HG03066 (cell line): ENCODE results near the gene R3HDM2.
A peak's percentile ranks its signal among the peaks of the same experiment; 100 is the strongest.

ENCODE experiments used
- ATAC-seq: cut with Tn5 transposase; IDR thresholded peaks from one replicate; pipeline ENCODE4 v1.9.1; 2021; ENCODE audit warnings: low read depth; ENCODE audit not compliant: unreplicated experiment

Gene R3HDM2

DNA sequence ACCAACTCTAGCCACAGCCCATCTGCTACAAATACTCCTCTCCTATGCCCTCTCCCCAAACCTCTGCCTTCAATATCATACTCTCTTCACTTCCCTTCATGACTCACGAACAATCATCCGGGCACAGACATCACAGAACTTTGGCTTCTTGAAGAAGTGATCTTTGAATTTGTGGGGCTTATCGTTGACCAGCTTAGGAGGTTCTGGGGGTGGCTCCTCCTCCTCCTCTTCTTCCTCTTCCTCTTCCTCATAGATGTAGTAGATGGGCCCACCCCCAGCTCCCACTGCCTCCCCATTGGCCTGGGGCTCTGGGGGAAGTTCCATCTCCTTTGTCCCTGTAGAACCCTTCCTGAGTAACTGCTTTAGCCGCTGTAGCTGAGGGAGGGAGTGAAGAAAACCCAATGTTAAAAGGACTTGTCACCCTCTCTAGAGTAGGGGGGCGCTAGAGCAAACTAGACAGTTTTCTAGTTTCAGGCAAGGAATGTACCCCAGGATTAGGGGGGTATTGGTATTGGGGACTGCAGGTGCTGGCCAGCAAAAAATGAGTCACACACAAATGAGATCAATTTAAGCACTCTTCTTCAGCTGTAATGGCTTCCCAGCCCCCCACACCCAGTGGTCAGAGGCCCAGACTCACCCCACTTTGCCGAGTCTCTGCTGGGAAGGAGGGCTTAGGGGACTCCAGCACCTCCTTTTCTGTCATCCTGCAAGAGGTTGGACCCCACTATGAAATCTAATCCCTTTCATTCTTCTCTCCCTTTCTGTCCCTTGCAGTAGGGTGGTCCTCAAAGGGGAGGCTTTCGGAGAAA, 181.7 kb downstream of the R3HDM2 start:
- ATAC-seq = no peak

DNA sequence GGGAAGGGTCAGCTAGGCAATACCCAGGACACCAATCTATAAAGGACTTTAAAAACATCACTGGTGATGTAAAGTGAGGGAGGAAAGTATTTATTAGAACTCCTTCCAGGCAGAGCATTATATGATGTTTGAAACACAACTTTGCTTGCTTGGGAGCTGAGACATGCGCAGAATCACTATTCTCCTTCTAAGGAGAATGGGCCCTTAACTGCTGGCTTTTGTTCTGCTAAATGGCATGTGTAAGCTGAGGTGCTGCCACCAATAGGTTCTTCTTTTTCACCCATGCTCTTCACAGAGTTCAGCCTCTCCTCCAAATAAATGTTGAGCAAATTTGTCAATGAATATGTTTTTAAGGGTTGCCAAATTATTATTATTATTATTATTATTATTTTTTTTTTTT, 183.8 kb downstream of the R3HDM2 start:
- no peak for ATAC-seq

DNA sequence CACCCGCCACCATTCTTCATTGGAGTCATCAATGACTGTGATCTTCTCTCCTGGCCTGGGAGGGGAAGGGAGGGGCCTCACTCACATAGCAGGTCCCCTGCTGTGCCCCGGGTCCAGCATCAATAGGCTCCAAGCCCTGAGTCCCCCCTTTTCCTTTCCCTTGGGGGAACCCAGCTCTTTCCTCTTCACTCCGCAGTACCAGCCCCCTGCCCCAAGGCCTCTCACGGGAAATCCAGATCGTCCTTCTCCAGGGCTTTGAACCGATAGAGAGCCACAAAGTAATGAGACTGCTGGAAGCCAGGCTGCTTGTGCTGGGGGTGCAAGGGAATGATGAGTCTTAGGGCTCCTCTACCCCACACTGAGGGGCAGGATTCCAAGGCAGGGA, 186.5 kb downstream of the R3HDM2 start:
- ATAC-seq = no peak

DNA sequence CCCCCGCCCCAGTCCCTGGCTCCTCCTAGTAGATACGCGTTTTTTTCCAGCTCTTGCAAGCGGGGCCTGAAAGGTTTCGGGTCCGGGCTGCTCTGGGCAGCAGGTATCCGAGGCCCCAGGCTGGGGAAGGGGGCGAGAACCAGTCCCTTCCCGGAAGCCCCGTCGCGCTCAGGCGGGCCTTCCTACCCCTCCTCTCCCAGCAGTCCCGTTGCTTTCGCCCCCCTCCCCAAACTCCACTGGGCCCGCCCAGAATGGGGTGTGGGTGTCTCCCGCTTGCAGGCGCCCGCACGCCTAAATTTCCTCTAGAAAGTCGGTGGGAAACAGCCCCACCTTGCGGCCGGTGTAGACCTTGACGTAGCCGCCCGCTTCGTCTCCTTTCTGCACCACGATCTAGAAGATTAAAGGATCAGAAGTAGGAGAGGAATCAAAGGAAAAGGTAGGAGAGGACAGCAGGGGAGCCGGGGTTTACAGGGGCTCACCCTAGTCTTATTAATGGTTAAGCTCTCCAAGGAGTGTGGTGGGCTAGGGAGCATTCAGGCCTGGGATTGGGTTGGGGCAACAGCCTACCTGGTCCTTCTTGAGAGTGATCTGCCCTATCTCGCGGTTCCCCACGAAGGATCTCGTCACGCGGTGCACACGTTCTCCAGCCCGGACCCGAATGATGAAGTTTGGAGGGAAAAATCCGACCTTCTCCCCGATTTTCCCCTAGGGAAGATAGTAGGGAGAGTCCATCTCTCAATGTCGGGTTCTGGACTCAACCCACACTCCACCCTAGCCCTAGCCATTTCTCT, 187.1 kb downstream of the R3HDM2 start:
- no peak for ATAC-seq

DNA sequence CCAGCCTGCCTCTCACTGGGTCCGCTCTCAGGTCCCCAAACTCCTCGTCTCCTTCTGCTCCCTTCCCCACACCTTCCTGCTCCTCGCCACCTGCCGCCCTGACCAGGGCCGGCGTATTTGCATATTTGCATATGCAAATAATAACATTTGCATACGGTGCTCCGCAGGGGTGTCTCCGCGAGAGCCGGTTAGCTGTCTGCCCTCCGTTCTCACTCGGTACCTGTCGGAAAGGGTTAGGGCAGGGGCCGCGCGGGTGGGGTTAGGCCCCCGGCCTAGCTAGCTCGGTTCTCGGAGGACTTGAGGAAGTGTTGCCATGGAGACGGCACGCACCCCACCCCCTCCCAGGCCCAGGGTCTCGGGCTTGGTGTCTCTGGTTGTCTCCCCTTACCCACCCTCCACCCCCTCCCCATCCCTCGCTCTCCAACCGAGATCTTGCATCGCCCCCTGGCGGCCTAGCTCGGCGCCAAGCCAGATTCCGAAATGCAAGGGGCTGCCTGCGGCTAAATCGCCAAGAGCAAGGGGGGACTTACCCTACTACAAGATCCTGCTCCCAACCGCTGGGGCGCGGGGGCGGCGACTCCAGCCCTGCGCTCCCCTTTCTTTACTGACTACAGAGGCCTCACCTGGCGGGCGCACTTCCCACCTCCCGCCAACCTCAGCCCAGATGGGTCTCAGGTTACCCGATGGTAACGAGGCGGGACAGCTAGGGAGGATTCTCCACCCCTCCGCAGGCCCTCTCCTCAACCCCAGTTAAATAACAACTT, 188.0 kb downstream of the R3HDM2 start:
- ATAC-seq = peak; percentile 27

DNA sequence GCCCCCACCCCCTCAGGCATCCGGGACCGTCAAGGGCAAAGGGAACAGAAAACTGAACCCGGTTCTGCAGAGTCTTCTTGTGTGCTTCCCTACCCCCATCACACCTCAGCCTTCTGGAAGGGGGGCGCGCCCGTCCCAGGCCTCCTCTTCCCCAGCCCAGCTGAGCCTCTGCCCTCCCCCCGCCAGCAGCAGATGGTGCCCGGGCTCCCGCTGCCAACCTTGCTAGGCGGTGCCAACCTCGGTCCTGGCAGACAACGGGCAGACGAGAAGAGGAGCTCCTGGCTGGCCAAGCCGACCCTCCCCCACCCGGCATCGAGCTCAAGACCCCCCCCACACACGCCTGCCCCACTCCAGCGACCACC, 188.5 kb downstream of the R3HDM2 start:
- ATAC-seq = no peak

DNA sequence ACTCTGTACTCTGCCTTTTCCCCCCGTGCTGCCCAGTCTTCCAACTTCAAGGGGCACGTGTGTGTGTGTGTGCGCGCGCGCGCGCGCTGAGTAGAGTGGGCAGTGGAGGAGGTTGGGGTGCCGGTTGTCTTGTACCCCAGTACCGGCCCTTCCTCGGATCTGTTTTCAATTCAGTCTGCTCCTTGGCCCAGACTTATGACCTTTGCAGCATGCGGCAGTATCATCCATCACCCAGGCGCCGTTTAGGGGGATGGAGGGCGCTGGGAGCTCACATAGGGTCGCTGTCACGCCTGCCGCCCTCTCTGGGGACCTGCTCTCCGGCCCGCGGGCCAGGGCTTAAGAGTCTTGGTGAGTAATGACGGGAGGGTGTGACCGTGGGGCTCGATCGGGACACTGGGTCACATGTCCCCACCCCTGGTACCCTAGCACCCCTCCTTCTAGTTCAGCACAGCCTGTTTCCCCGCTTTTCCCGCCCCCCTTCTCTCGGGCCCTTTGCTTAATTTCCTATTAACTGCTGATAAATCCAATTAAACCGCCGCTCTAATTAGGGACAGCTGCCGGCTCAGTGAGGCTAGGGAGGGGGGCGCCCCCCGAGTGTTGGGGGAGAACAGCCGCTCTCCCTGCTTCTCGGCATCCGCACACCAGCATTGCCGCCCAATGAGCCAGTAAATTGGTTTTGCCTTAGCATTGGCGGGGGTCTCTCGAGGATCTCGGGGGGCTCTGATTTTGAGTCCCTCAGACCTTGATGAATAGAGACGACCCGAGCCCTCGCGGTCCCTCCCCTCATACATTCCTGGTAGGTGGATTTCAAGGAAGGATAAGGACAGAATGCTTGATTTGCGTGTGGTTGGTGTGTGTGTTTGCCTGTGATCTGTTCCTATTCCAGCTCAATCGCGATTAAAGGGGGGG, 189.2 kb downstream of the R3HDM2 start:
- ATAC-seq = no peak

DNA sequence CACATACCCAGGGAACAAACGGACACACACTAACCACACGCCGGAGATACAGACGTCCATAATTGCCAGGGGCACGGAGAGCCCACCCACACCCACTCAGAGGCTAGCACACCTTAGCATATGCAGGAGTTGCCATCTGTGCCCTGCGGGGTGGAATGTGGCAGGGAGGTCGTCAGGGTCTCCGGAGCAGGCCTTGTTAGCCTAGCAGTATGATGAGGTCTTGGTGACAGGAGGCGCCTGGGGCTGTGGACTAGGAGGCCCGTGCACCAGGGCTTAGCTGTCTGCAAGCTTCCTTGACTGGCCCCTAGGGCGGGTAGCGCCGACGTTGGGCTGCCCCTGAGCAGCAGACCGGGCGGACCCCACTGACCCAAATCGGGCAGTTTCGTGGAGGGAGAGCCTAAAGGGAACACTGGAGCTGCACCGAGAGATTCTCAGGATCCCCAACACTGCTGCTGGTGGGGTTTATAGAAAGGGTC, 189.9 kb downstream of the R3HDM2 start:
- no peak for ATAC-seq

DNA sequence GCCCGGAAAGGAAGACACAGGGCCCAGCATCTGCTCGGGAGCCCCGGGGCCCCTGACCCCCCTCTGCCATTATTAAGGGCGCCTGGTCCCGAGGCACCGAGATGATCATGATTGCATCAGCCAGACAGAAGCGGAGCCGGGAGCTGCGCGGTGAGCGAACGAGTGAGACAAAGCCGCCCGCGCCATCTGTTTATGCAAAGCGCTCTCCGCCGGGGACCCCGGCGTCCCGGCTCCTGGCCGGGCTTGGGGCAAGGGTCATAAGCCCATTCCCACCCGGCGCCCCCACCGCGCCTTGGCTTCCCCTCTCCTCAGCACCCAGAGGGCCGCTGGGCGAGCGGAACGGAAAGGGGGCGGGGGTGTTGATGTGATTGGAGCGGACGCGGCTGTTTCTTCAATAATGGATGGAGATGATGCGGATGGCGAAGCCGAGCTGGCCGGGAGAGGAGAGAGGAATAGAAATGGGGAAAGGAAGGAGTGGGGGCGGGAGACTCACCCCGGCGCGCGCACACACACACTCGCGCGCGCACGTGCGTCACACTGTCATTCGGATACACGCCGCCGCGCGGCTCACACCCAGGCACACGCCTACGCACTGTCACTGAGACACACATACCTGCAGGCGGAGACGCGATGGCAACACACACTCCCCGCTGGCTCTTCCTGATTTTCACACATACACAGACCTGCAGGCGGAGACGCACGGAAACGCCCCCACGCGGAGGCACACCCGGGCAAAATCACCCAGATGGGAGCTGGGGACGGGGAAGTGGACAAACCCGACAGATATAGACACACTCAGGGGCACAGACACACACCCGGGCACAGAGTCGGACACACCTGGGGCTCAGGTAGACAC, 190.5 kb downstream of the R3HDM2 start:
- ATAC-seq = no peak

DNA sequence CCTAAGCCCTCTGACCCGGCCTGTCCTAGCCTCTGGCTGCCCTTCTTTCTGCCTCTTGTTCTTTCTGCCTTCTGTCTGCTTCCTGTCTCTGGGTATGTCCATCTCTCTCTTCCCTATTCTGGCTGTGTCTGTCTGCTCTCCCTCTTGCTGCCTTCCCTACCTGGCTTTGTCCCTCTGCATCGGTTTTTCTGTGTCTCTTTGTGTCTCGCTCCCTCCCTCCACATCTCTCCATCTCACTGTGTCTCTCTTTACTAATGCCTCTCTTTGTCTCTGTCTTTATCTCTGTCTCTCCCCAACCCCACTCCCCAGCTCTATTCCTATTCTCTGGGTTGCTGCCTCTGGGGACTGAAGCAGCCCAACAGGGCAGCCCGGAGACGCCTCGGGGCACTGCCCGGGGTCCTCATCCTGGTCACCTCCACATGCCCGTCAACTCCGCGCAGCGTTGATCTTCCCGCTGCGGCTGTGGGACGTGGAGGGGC, 191.2 kb downstream of the R3HDM2 start:
- no peak for ATAC-seq

DNA sequence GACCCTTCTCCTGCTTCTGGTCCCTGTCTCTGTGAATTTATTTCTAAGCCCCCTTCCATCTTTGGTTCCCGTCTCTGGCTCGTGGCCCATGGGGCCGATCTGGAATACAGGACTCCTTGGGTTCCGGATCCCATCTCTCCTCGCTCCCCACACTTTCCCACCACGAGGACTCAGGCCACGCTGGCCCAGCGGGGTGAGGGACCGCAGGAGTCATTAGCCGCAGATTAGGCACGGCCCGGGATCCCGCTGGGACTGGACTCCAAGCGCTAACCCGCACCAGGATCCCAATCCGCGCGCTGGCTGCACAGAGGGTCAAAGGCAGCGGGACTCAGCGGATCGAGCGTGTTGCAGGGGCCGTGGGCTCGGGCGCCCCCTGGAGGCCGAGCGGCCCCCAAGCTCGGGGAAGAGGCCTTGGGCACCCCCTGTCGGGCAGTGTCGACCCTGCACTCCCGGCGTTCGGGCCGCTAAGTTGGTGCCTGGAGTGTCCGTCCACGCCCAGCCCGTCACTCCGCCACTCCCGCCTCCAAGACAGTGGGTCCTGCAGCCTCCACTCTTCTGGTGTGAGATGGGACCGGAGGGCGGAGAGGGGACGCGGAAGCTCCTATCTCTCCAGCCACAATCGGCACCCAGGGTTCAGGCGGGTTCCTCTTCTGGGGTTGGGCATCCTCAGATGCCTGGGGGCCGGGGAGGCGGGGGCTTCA, 191.8 kb downstream of the R3HDM2 start:
- peak; percentile 38 for ATAC-seq

DNA sequence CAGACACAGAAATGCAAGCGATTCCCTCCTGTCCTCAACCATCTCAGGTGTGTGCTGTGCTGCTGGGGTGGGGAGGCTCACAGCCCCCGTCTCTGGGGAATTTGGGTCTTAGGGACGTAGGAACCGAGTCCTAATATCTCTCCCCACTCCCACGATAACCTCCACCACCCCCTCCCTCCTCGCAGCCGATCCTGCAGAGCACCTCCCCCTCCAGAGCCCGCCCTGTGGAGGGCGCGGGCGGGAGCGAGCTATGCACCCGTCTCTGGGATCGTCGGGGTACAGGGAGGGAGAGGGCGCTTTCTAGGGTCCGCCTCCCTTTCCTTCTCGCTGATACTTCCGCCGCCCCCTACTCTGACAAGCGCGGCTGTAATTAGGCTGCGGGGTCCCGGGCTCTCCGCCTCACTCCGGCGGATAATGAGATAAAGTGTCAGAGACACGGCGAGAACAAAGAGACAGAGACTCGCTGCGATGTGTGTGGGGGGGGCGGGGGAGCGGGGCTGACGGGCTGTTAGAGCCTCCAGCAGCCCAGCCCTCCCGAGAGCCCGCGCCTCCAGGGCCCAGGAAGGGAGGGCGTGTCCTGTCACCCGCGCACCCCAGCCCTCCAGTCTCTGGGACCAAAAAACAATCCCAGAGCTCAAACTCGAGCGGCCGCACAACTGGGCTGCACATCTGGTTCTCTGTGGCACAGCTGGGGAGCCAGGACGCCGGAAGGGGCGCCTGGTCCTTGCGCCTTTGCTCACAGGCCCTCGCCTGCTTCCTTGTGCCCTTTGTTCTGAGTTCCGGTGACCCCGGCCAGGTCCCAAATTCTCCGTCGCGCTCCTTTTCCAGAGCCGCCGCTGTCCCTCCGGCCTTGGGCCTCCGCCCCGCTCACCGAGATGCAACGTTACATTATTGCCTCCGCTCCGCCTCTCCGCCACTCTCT, 192.7 kb downstream of the R3HDM2 start:
- no peak for ATAC-seq

DNA sequence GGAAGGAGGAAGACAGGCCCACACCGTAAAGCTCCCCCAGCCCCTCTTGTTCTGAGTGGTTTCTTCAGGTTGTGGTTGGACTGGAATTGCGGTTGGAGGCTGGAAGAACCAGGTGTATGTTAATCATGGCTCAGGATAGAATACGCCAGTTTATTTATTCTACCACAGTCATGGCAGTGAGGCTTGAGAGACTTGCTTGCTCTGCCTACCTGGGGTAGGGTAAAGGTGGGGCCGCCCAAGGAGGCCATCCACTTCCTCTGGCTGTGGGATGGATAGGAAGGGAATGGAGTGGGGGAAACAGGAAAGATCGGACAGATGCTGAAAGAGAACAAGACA, 193.3 kb downstream of the R3HDM2 start:
- no peak for ATAC-seq

DNA sequence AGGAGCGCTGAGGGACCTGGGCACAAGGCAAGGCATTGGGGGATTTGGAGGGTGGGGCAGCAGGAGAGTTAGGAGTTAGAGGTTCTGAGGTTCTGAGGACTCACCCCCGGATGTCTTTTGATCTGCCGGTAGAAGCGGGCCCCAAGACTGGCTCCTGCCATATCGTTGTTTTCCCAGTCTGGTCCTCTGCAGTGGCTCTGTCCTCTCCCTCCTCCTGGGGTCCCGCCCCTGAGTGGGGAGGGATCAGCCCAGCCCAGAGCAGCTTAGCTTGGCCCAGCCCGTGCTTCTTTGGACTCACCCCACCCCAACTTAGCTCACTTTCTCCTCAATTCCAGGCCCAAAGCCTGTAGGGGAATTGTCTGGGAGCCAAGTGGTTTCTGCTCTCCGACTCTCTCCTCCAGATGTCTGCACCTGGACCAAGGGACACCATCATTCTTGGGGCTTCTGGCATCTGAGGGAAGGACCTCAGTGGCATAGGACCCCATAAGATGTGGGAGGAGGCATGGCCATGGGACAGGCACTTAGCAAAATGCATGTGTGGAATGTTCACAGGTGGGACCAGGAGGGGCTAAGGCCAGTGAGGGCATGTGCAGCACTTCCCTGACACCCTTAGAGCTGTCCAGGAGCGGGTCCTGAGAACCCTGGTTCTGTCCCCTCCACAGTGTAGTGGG, 193.8 kb downstream of the R3HDM2 start:
- ATAC-seq = no peak

DNA sequence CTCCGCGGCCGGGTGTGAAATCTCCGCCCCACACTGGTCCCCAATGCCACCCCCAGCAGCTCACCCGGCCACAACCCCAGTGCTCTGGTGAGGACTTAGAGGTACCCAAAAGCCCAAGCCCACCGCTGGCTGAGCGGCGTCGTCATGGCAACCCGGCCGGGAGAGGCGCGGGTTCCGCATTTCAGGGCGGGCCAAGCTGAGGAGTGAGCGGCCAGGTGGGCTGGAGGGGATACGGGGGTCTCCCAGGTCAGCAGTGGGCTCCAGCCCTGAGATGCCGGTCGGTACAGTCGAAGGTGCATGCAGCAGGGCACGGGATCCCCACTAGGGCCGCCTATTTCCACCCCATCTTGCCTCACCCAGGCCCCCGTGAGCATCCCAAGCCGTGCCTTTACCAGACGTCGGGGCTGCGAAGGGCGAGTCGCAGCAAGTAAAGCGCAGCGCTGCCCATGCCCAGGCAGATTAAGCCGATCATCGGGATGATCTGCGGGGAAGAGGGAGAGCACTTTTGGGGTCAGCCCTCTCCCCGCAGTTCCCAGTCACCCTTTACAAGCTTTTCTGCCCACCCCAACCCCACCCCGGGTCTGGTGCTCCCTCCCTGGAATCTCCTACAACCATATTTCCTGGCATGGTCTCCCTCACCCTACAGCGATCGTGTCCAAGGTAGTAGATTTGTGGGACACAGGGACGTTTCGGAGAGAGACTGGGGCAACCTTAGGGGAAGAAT, 194.5 kb downstream of the R3HDM2 start:
- ATAC-seq = no peak

DNA sequence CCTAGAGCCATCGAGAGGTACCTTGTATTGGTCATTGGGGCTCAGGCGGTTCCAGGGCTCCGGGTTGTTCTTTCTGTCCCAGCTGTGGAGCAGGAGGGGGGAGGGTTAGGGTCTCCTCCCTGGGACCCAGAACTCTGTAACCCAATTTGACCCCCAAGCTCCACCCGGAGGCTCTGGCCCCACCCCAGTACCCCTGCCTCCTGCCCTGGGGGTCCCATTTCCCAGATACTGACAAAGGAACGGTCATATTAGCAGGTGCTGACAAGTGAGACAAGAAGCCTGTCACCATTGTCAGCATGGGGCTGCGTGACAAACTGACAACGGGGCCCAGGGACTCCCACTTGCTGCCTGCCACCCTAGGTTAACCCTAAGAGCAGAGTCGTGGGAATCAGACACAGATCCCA, 195.1 kb downstream of the R3HDM2 start:
- ATAC-seq = no peak
